GM12872 (cell line): ENCODE measurements around the gene CALHM1.

Experiments used
- CTCF ChIP-seq: IDR thresholded peaks from 3 replicates; pipeline ENCODE4 v1.5.1; 2011; ENCODE audit warnings: low read depth, mild to moderate bottlenecking, low read length, moderate library complexity; ENCODE audit not compliant: insufficient read depth

The CALHM1 gene

GRCh38 chr10:103493362-103493915 is 34.7 kb upstream of the CALHM1 start, which contains the start of gene NEURL1:
NEURL1 (plus strand) TSS chr10:103493705; CDS start chr10:103494388, 683 bp downstream.
- no peak for TF ChIP-seq CTCF

DNA sequence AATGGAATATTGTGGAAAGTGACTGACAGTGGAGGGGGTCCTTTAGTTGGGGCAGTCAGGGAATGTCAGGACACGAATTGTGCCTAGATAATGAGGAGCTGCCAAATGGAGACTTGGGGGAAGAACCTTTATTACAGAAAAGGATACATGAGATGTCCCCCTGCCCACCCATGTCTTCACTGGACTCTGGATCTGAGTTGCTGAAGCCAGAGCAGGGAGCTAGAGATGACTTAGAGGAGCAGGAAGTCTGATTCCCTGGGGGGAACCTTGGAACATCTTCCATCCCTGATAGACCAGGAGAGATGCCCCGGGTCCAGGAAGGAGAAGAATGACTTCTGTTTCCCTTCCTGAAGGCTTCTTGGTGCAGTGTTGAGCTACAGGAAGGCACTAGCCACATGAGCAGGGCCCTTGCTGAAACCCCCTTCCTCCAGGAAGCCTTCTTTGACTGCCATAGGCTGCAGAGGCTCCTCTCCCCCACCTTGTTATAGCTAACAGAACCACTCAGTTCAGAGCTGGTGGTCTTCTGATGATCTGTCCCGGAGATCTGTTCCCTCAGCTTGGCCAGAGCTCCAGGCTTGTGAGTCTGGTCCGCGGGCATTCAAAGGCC is 34.1 kb upstream of the CALHM1 start:
- no peak for TF ChIP-seq CTCF

DNA sequence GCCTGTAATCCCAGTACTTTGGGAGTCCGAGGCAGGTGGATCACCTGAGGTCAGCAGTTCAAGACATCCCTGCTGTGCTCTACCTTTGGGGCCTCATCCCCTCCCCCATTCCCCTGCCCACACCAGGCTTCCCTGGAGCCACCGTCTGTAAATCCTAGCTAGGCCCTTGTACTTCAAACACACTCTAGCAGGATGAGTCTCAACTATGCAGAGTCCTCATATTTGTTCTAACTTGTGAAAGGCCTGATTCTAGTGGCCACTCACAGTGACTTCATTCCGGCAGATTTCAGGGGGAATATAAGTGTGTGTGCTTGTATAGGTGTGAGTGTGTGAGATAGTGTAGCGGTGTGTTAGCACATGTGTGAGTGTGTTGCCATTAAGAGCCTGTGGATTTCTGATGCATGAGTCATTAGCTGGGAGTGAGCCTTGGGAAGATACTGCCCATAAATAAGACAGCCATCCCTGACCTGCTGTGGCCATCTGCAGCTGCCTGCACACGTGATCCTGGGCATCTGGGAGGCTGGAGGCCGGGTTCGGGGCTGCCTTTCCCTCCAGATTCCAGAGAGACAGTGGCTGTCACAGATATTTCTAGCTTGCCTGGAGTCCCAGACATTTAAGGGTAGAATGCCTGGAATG is 33.1 kb upstream of the CALHM1 start:
- TF ChIP-seq CTCF, result no peak

- no peak for TF ChIP-seq CTCF
These were observed 32.2 kb upstream of the CALHM1 start for GRCh38 chr10:103490986-103491314.

- no peak for TF ChIP-seq CTCF
These were observed 28.7 kb upstream of the CALHM1 start for GRCh38 chr10:103487410-103487708.

DNA sequence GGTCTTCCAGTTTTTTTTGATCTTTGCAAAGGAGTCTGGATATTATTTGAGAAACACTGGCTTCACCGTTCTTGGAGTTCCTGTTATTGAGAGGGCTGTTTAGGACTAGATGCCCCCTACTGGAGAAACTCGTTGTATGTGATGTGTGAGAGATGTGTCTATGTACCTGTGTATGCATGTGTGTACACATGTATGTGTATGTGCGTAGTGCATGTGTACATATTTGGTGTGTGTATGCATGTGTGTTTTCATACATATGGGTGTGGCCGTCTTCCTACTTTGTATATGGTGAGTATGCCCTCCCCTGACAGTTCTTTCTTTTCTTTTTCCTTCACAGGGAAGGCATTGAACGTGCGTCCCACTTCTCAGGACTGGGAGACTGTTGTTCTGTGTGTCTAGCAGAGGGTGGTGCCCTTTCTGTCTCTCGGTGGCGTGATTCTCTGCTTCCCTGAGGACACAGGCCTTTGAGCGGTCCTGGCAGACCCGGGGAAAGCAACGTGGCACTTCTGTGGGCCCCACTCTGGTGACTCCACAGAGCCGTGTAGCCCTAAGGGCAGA is 23.4 kb upstream of the CALHM1 start:
- TF ChIP-seq CTCF, result peak; percentile 79

- no peak for TF ChIP-seq CTCF
These were observed 21.8 kb upstream of the CALHM1 start for GRCh38 chr10:103480521-103480920.
